ENCODE results near the gene KDSR. TPM values are rescaled to one million over a fixed set of nuclear protein-coding genes. Genes with fewer than 3 reads are reported as not detected.

KDSR gene
- 30.9 TPM for polyA plus RNA-seq (ENCODE audit: insufficient read length)

- DNase-seq = peak; percentile 97
These were observed at the start of gene KDSR for GRCh38 chr18:63367053-63367953. Gene KDSR (minus strand): TSS chr18:63367206. CDS start chr18:63367118, 88 bp downstream.

- DNase-seq = no peak
These were observed 45.9 kb upstream of the KDSR start for GRCh38 chr18:63412953-63413352.

DNA sequence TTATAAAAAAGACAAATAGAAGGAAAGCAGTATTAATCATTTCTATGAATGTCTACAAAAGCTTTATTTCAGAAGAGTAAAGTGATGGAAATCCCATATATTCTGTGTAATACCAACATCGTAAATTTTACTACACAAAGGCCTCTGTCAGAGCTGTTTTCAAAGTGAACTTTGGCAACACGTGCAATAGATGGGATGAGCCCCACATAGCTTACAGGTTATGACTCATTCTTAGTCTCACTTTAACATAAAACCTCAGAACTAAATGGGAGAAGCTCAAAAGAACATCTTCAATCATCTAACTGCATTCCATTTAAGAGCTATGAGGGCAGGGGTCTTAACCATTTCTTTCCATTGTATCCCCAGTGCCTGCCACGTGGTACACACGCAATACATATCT lies 43.8 kb upstream of the KDSR start:
- no peak for DNase-seq

GRCh38 chr18:63409301-63409700 lies 42.3 kb upstream of the KDSR start:
- no peak for DNase-seq

DNA sequence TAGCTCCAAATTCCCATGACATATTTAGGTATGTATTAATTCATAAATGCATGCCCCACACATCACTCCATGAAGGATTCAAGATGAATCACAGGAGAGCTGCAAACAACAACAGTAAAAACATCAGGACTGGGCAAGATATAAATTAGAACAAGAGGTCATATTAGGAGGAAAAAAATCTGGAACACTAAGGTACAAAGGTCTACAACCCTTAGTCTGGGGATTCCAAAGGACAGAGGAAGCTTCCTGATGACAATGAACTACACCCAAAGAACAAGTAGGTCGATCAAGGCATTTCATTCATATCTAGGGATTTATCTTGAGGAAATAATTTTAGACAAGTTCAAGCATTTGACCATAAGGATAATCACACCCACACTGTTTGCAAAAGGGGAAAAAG lies 40.7 kb upstream of the KDSR start:
- no peak for DNase-seq

- DNase-seq = no peak
These were observed 39.0 kb upstream of the KDSR start for GRCh38 chr18:63405986-63406385.

DNA sequence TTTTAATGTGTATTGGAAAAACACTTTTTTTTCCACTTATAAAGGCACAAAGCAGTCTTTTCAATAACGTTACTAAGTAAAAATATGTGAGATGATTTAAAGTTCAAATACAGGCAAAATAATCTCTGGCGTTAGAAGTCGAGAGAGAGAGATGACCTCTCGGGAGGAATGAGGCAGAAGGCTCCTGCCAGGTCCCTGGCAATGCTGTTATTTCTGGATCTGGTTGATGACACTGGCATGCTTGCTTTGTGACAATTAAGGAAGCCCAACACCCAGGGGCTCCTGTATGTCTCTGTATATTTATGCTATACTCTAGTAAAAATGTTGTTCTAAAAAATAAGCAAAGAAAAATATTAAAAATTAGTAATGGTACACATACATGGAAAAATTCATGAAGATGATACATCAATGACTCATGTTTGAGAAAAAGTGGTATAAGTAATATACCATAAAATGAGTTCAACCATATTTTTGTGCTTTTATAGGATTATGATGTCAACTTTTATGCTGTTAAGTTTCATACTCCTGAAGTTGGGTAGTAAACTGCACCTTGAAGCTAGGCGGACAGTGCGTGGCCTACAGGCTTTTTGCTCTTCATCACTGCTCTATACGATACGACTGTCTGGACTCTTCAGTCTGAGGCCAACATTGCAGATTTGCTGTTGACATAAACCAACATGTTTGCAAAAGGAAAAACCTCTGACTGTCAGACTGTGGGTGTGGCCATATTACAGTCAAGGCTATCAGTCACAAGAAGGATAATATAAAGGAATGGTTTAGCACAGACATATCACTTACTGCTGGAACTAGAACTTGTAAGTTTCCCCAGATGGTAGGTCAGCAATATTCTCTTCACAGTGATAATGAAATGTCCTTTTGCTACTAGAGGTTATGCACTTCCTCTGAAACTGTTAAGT lies 35.5 kb upstream of the KDSR start:
- no peak for DNase-seq

- no peak for DNase-seq
These were observed 32.3 kb upstream of the KDSR start for GRCh38 chr18:63399300-63399699.

GRCh38 chr18:63397349-63397748 lies 30.3 kb upstream of the KDSR start:
- no peak for DNase-seq

DNA sequence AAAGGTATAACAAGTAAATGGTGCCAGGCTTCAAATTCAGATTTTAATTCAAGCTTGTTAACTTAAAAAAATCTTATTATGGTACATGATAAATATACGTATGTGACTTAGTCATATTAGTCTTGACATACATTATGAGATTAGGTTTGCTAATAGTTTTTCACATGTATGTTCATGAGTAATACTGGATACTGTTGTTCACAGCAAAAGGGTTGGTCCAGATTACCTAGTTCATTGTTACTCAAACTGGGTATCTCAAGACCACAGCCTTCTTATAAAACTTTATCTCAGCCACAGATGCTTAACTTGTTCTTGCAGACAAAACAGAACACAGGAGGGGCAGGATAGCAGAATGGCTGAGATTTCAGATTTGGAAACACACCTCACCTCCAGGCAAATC lies 28.5 kb upstream of the KDSR start:
- no peak for DNase-seq

DNA sequence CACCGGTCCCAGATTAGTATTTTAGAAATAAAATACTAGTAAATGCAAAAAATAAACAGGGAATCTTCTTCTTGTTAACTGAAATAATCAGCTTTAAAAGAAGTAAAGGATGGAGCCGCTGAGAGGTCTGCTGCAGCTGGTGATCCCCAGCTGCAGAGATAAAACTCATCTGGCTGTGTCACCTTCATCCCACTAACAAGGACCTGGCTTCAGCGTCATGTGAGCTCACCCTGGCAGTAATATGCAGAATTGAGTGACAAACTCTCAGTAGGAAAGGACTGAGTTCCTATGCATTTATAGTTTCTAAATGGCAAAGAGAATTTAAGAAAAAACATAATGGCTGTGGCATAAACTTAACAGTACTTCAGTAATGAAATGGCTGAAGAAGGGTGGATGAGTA lies 27.9 kb upstream of the KDSR start:
- no peak for DNase-seq

- DNase-seq = no peak
These were observed 20.9 kb upstream of the KDSR start for GRCh38 chr18:63387861-63388260.

GRCh38 chr18:63382843-63383242 lies 15.8 kb upstream of the KDSR start:
- DNase-seq = no peak

DNA sequence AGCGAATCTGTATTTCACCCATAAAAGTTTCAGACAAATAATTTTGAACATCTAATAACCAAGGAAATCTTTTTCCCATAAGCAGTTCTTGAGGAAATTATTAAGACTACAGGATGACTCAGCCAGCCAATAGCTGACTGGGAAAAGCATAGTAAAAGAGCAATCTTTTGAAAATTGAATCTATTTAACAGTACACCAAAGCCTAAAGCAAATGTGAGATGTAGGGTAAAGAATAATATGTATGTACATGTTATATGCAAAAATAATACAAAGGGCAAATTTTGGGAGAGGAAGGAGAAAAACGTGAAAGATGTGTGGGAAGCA lies 12.6 kb upstream of the KDSR start:
- DNase-seq = no peak

- no peak for DNase-seq
These were observed 12.1 kb upstream of the KDSR start for GRCh38 chr18:63378919-63379638.

DNA sequence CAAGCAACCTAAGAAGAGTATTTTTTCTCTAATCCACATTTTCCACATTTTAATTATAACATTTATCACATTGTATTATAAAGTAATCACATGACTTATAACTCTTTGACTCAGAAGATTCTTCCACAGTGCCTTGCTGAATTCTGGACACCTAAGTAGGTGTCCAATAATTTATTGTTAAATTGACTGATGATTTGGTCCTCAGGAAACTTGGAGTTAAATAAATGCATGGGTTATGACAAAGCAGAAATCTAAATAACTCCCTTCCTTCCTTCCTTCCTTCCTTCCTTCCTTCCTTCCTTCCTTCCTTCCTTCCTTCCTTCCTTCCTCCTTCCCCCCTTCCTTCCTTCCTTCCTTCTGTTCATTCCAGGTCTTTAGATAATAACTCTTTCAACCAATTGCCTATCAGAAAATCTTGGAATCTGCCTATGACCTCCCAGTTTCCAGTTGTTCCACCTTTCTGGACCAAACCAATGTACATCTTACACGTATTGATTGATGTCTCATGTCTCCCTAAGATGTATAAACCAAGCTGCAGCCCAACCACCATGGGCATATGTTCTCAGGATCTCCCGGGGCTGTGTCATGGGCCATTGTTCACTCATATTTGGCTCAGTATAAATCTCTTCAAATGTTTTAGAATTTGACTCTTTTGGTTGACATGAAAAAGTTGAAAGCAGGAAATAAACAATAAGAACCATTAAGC lies 10.4 kb upstream of the KDSR start:
- DNase-seq = no peak

DNA sequence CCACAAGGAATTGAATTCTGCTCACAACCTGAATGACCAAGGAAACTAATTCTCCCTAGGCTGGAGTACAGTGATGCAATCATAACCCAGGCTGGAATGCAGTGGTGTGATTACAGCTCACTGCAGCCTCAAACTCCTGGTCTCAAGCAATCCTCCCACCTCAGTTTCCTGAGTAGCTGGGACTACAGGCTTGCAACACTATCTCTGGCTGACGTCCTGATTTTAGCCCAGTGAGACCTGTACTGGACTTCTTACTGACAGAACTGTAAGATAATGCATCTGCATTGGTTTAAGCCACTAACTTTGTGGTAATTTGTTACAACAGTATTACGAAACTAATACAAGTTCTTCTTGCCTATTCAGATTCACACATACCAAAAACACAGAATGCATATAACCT lies 9.5 kb upstream of the KDSR start:
- no peak for DNase-seq

DNA sequence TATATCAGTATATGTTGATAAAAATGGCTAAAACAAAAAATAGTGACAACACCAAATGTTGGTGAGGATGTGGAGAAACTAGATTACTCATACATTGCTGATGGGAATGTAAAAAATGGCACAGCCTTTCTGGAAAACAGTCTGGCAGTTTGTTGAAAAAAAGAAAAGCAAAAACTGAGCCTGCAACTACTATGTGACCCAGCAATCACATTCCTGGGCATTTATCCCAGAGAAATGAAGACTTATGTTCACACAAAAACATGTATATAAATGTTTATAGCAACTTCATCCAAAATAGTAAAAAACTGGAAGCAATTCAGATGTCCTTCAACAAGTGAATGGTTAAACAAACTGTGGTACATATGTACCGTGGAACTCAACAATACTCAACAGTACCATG lies 7.5 kb upstream of the KDSR start:
- peak; percentile 30 for DNase-seq

- DNase-seq = peak; percentile 72
These were observed 6.2 kb upstream of the KDSR start for GRCh38 chr18:63373161-63373560.

DNA sequence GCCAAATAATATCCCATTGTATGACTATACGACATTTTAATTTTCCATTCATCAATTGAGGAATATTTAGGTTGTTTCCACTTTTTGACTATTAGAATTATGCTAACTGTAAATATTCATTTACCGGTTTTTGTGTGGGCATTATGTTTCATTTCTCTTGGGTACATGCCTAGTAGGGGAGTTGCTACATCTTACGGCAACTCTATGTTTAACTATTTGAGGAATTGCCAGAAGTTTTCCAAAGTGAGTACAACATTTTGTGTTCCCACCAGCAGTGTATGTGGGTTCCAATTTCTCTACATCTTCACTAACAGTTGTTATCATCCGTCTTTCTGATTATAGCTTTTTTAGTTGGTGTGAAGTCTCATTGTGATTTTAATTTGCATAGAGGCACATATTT lies 1.6 kb upstream of the KDSR start:
- DNase-seq = no peak

- DNase-seq = peak; percentile 23
These were observed 573 bp downstream of the KDSR start for GRCh38 chr18:63366213-63367052.

DNA sequence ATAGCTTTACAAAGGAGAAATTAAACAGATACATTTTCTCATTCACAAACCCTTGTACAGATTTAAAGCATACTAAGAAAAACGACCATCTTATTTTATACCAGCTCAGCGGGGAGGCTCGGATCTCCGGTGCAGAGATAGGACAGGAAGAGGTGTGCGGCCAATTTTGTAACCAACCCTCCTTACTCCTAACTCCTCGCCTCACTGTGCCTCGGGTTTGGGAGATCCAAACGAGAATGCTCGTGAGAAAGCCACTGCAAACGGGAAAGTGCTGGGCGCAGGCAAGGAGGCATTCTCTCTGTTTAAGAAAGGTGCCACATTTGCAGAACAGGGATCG lies 1.2 kb downstream of the KDSR start:
- DNase-seq = no peak

All from hindlimb muscle (tissue), 1 donor.